ENCODE data around the gene NGF. TPM values are rescaled to one million over a fixed set of nuclear protein-coding genes. Genes with fewer than 3 reads are reported as not detected.
"Not testable (repeated sequence)": the region's sequence is repeated elsewhere in the genome, so short reads cannot be mapped to it uniquely, and the experiment has no call there.

Gene NGF
- not detected for total RNA-seq

GRCh38 chr1:115337633-115338456 is at the start of gene NGF:
NGF (minus strand) TSS chr1:115338249; CDS start chr1:115286795, 51,454 bp downstream.
- intact Hi-C loops (cut with DNase I, micrococcal nuclease), result no loop called here
- no peak within 1 kb of the TSS for H3K4me3 Mint-ChIP-seq
- peaks cover 41% of the 10 kb centered on the region for H3K27me3 Mint-ChIP-seq
- no peaks in the 10 kb centered on the region for H3K36me3 Mint-ChIP-seq (ENCODE audit: low read depth)
- DNase-seq (no peak), ATAC-seq (no peak)
- H3K27ac Mint-ChIP-seq, result no peak within 1 kb of the TSS
- ChIA-PET POLR2A (no interaction called here), CTCF (interaction anchor here (1.3 kb wide), 1 partner anchor 132 kb away, joined by 3 read pairs; no protein-coding TSS in a partner anchor)
- H3K9me3 Mint-ChIP-seq (ENCODE audit: low read depth), result no peaks in the 10 kb centered on the region
- H3K4me1 Mint-ChIP-seq, result no peaks in the 10 kb centered on the region

- H3K9me3 Mint-ChIP-seq (ENCODE audit: low read depth), result peaks cover 21% of the 10 kb centered on the region
- H3K4me3 Mint-ChIP-seq; CTCF ChIA-PET; DNase-seq; intact Hi-C loops (cut with DNase I, micrococcal nuclease); POLR2A ChIA-PET; ATAC-seq; H3K36me3 Mint-ChIP-seq (ENCODE audit: low read depth); H3K27ac Mint-ChIP-seq; H3K4me1 Mint-ChIP-seq: not testable (repeated sequence)
- H3K27me3 Mint-ChIP-seq, result peaks cover 24% of the 10 kb centered on the region
Observed at GRCh38 chr1:115383455-115383854, 45.4 kb upstream of the NGF start.

GRCh38 chr1:115379943-115380342 is 41.9 kb upstream of the NGF start:
- DNase-seq (no peak), ATAC-seq (no peak)
- Mint-ChIP-seq H3K4me1 (no peaks in the 10 kb centered on the region), H3K4me3 (no peak overlapping the region), H3K27me3 (peaks cover 9% of the 10 kb centered on the region), H3K27ac (no peak overlapping the region), H3K36me3 (ENCODE audit: low read depth) (no peaks in the 10 kb centered on the region), H3K9me3 (ENCODE audit: low read depth) (peaks cover 5% of the 10 kb centered on the region)
- ChIA-PET CTCF (no interaction called here), POLR2A (no interaction called here)
- intact Hi-C loops (cut with DNase I, micrococcal nuclease), result no loop called here

- no peak overlapping the region for H3K4me3 Mint-ChIP-seq
- no peaks in the 10 kb centered on the region for H3K9me3 Mint-ChIP-seq (ENCODE audit: low read depth)
- H3K27ac Mint-ChIP-seq, result no peak overlapping the region
- peaks cover 7% of the 10 kb centered on the region for H3K27me3 Mint-ChIP-seq
- ChIA-PET CTCF (interaction anchor here (1.1 kb wide), 1 partner anchor 191 kb away, joined by 3 read pairs; no protein-coding TSS in a partner anchor), POLR2A (no interaction called here)
- no peak for DNase-seq
- H3K4me1 Mint-ChIP-seq, result no peaks in the 10 kb centered on the region
- no peaks in the 10 kb centered on the region for H3K36me3 Mint-ChIP-seq (ENCODE audit: low read depth)
- ATAC-seq, result no peak
- intact Hi-C loops (cut with DNase I, micrococcal nuclease), result no loop called here
Observed at GRCh38 chr1:115377411-115377810, 39.4 kb upstream of the NGF start.

DNA sequence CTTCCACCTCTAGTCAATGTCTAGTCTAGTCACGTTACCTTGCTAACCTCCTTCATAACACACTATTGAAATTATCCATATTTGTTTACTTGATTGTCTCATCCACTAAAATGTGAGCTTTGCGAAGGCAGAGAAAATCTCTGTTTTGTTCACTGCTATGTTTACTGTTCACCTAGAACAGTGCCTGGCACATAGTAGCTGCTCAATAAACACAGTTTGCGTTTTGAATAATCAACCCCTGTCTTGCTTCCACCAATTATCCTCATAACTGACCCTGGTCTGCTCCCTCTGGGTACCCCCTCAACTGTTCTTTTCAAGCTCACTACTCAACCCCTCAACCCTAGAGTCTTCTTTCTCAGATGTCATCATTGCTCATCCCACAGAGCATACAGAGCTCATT is 36.5 kb upstream of the NGF start:
- no peaks in the 10 kb centered on the region for H3K4me1 Mint-ChIP-seq
- H3K36me3 Mint-ChIP-seq (ENCODE audit: low read depth), result no peaks in the 10 kb centered on the region
- DNase-seq (no peak), ATAC-seq (no peak)
- POLR2A ChIA-PET, result no interaction called here
- peaks cover 6% of the 10 kb centered on the region for H3K27me3 Mint-ChIP-seq
- H3K4me3 Mint-ChIP-seq, result no peak overlapping the region
- H3K27ac Mint-ChIP-seq, result no peak overlapping the region
- no peaks in the 10 kb centered on the region for H3K9me3 Mint-ChIP-seq (ENCODE audit: low read depth)
- intact Hi-C loops (cut with DNase I, micrococcal nuclease), result no loop called here
- CTCF ChIA-PET, result no interaction called here

DNA sequence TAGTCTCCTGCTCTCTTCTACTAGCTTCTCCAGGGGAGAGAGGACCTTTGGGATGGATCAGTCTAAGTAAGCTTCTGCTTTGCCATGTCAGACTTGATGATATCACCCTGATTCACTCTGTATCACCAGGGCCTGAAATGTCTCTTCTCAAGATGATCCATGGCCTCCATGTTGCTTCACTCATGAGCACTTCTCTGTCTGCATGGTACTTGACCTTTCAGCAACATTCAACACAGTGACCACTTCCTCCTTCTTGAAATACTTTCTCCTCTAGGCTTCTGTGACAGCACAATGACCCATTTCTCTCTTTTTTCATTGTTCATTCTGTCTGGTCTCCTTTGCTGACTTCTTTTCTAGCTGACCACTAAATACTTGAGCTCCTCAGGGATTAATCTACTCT is 35.3 kb upstream of the NGF start:
- Mint-ChIP-seq H3K27me3 (peaks cover under 1% of the 10 kb centered on the region), H3K36me3 (ENCODE audit: low read depth) (no peaks in the 10 kb centered on the region), H3K9me3 (ENCODE audit: low read depth) (no peaks in the 10 kb centered on the region), H3K4me3 (no peak overlapping the region), H3K27ac (no peak overlapping the region), H3K4me1 (no peaks in the 10 kb centered on the region)
- ChIA-PET CTCF (interaction anchor here (1.0 kb wide), 1 partner anchor 35 kb away, joined by 3 read pairs; no protein-coding TSS in a partner anchor), POLR2A (no interaction called here)
- intact Hi-C loops (cut with DNase I, micrococcal nuclease), result no loop called here
- DNase-seq (no peak), ATAC-seq (peak; percentile 42)

- CTCF ChIA-PET, result no interaction called here
- Mint-ChIP-seq H3K9me3 (ENCODE audit: low read depth) (peaks cover 11% of the 10 kb centered on the region), H3K27me3 (peaks cover 11% of the 10 kb centered on the region), H3K36me3 (ENCODE audit: low read depth) (no peaks in the 10 kb centered on the region), H3K27ac (no peak overlapping the region), H3K4me1 (no peaks in the 10 kb centered on the region), H3K4me3 (no peak overlapping the region)
- POLR2A ChIA-PET, result no interaction called here
- DNase-seq (no peak), ATAC-seq (no peak)
- intact Hi-C loops (cut with DNase I, micrococcal nuclease), result no loop called here
Observed at GRCh38 chr1:115365738-115366137, 27.7 kb upstream of the NGF start.

- no peak for ATAC-seq
- no peaks in the 10 kb centered on the region for H3K4me1 Mint-ChIP-seq
- H3K27ac Mint-ChIP-seq, result no peak overlapping the region
- DNase-seq, result no peak
- H3K9me3 Mint-ChIP-seq (ENCODE audit: low read depth), result peaks cover 11% of the 10 kb centered on the region
- CTCF ChIA-PET, result interaction anchor here (0.5 kb wide), 1 partner anchor 20 kb away, joined by 3 read pairs; no protein-coding TSS in a partner anchor
- intact Hi-C loops (cut with DNase I, micrococcal nuclease), result no loop called here
- no peaks in the 10 kb centered on the region for H3K36me3 Mint-ChIP-seq (ENCODE audit: low read depth)
- no peak overlapping the region for H3K4me3 Mint-ChIP-seq
- POLR2A ChIA-PET, result no interaction called here
- H3K27me3 Mint-ChIP-seq, result peaks cover 11% of the 10 kb centered on the region
Observed at GRCh38 chr1:115364780-115365155, 26.7 kb upstream of the NGF start.

DNA sequence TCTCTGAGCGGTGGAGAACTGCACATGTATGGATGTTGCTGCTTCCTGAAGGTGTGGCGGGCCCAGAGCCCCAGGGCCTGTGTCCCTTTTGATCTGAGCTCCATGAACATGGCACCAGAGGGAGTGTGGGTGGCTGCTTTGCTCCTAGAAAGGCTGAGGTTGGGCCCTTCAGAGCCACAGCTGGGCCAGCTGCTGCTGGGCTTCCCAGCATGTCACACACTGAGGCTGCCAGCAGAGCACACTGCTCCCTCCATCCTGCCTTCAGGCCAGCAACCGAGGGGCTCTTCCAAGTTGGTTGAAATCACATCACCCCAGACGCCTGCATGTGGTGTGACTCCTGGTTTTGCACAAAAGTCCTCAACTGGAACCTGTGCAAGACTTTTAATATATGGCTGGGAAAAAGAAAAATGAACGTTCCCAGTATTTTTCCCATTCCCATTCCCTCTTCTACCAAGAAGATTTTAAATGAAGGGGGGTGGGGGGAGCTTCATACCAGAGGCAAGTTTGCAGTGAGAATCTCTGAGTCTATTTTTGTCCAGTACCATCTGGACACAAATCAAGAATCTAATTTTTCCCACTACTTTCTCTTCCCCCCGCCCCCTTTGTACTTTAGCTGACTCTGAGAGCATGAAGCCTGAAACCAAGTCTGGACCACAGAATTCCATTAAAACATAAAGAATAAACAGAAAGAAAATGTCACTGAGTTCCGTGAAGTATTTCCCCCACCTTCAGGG is 26.2 kb upstream of the NGF start:
- no peaks in the 10 kb centered on the region for H3K36me3 Mint-ChIP-seq (ENCODE audit: low read depth)
- no peak for ATAC-seq
- ChIA-PET CTCF (interaction anchor here (0.9 kb wide), 1 partner anchor 89 kb away, joined by 3 read pairs; no protein-coding TSS in a partner anchor), POLR2A (no interaction called here)
- peaks cover 11% of the 10 kb centered on the region for H3K9me3 Mint-ChIP-seq (ENCODE audit: low read depth)
- no peaks in the 10 kb centered on the region for H3K4me1 Mint-ChIP-seq
- no peak for DNase-seq
- H3K4me3 Mint-ChIP-seq, result no peak overlapping the region
- H3K27me3 Mint-ChIP-seq, result peaks cover 11% of the 10 kb centered on the region
- intact Hi-C loops (cut with DNase I, micrococcal nuclease), result no loop called here
- no peak overlapping the region for H3K27ac Mint-ChIP-seq

DNA sequence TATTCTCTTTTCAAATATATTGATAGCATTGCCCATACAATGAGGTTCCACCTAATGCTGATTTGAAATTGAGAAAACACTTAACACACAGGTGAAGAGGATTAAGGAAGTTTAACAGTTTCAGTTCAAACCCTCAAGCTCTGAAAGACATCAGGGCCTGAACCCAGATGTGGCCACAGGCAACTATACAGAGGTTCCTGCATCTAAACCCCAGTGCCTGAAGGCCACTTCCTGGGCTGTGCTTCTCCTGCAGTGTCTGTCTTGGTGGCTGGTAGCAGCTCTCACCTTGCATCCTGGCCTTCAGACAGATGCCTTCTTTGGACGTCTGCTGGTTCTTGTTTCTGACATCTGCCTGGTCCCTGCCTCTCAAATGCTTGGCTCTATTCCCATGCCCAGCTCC is 25.1 kb upstream of the NGF start:
- Mint-ChIP-seq H3K27me3 (peaks cover 11% of the 10 kb centered on the region), H3K4me3 (no peak overlapping the region), H3K36me3 (ENCODE audit: low read depth) (no peaks in the 10 kb centered on the region), H3K4me1 (no peaks in the 10 kb centered on the region), H3K9me3 (ENCODE audit: low read depth) (peaks cover 11% of the 10 kb centered on the region), H3K27ac (no peak overlapping the region)
- CTCF ChIA-PET, result interaction anchor here (0.9 kb wide), 1 partner anchor 88 kb away, joined by 3 read pairs; no protein-coding TSS in a partner anchor
- POLR2A ChIA-PET, result no interaction called here
- ATAC-seq, result no peak
- intact Hi-C loops (cut with DNase I, micrococcal nuclease), result no loop called here
- no peak for DNase-seq

GRCh38 chr1:115360505-115361129 is 22.6 kb upstream of the NGF start:
- H3K4me1 Mint-ChIP-seq; POLR2A ChIA-PET; H3K27ac Mint-ChIP-seq; ATAC-seq; intact Hi-C loops (cut with DNase I, micrococcal nuclease); H3K4me3 Mint-ChIP-seq; H3K36me3 Mint-ChIP-seq (ENCODE audit: low read depth); CTCF ChIA-PET; H3K27me3 Mint-ChIP-seq; DNase-seq: not testable (repeated sequence)
- peaks cover 11% of the 10 kb centered on the region for H3K9me3 Mint-ChIP-seq (ENCODE audit: low read depth)

All from activated CD4-positive, alpha-beta T cell treated with anti-CD3 and anti-CD28 coated beads for 36 hours (primary cell).